Neural crest cell (in vitro differentiated cells): Measurements from ENCODE around the gene SLC39A7. TPM values are rescaled to one million over a fixed set of nuclear protein-coding genes. Genes with fewer than 3 reads are reported as not detected.

Experiments used
- DNase-seq: peaks from one replicate; pipeline ENCODE4 v3.0.0; 2021; ENCODE audit warnings: low read depth, mixed read lengths, low spot score
- H3K27ac Mint-ChIP-seq: one replicate; pipeline ENCODE4 v1.8.0; 2021; ENCODE audit warnings: mild to moderate bottlenecking, mixed read lengths; ENCODE audit not compliant: unreplicated experiment
- H3K27me3 Mint-ChIP-seq: 2 replicates; pipeline ENCODE4 v1.8.0; 2021; ENCODE audit warnings: low read depth, mild to moderate bottlenecking, mixed read lengths
- H3K36me3 Mint-ChIP-seq: 2 replicates; pipeline ENCODE4 v1.8.0; 2021; ENCODE audit warnings: low read depth, mild to moderate bottlenecking, mixed read lengths
- H3K4me1 Mint-ChIP-seq: 2 replicates; pipeline ENCODE4 v1.8.0; 2021; ENCODE audit warnings: mixed read lengths
- H3K4me3 Mint-ChIP-seq: one replicate; pipeline ENCODE4 v1.8.0; 2021; ENCODE audit warnings: mild to moderate bottlenecking, mixed read lengths
- H3K9me3 Mint-ChIP-seq: 2 replicates; pipeline ENCODE4 v1.8.0; 2021; ENCODE audit warnings: mixed read lengths
- total RNA-seq: library from RNA; stranded (reverse); gene quantifications from 2 replicates; pipeline ENCODE4 v1.2.1, GENCODE V29; 2021
- TF ChIP-seq, protein P1 (sequence below): fragments of 200-600 bp; sonication (generic); conservative IDR thresholded peaks from 2 replicates; pipeline ENCODE4 v1.5.0; 2021; ENCODE audit warnings: antibody characterized with exemption, mild to moderate bottlenecking

The SLC39A7 gene
- total RNA-seq, 1 donor from 2014 or later = 103 TPM

DNA sequence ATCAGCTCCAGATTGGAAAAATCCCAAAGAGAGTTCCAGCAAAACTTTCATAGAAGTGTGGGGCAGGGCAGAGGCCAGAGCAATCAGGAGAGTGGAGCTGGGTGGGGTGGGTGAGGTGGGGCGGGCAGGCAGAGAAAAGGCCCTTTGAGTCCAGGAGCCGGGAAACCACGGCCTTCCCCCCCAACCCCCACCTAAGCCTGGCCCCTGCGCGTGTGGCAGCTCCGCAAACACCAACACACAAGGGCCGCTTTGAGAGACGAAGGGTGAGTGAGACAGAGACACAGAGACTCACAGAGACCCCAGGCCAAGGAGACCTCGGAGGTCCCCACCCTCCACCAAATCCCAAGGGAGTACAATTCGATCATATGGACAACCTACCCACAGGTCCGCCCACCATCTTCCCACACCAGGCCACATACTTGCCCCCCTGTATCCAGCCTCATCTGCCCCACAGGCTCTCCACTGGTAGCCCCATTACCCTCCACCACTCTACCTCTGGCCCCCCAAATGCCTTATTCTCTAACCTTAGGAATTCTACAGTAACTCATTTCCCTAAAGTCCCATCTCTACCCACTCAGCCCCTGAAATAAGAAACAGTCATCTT, 10.1 kb upstream of the SLC39A7 start:
- TF ChIP-seq, protein P1, sequence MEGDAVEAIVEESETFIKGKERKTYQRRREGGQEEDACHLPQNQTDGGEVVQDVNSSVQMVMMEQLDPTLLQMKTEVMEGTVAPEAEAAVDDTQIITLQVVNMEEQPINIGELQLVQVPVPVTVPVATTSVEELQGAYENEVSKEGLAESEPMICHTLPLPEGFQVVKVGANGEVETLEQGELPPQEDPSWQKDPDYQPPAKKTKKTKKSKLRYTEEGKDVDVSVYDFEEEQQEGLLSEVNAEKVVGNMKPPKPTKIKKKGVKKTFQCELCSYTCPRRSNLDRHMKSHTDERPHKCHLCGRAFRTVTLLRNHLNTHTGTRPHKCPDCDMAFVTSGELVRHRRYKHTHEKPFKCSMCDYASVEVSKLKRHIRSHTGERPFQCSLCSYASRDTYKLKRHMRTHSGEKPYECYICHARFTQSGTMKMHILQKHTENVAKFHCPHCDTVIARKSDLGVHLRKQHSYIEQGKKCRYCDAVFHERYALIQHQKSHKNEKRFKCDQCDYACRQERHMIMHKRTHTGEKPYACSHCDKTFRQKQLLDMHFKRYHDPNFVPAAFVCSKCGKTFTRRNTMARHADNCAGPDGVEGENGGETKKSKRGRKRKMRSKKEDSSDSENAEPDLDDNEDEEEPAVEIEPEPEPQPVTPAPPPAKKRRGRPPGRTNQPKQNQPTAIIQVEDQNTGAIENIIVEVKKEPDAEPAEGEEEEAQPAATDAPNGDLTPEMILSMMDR = no peak
- peaks cover 40% of the 10 kb centered on the region for H3K4me1 Mint-ChIP-seq
- H3K36me3 Mint-ChIP-seq = peaks cover 11% of the 10 kb centered on the region
- H3K9me3 Mint-ChIP-seq = no peaks in the 10 kb centered on the region
- peaks cover 53% of the 10 kb centered on the region for H3K27me3 Mint-ChIP-seq
- H3K4me3 Mint-ChIP-seq = peak overlapping the region; percentile 31
- no peak overlapping the region for H3K27ac Mint-ChIP-seq
- DNase-seq = no peak

DNA sequence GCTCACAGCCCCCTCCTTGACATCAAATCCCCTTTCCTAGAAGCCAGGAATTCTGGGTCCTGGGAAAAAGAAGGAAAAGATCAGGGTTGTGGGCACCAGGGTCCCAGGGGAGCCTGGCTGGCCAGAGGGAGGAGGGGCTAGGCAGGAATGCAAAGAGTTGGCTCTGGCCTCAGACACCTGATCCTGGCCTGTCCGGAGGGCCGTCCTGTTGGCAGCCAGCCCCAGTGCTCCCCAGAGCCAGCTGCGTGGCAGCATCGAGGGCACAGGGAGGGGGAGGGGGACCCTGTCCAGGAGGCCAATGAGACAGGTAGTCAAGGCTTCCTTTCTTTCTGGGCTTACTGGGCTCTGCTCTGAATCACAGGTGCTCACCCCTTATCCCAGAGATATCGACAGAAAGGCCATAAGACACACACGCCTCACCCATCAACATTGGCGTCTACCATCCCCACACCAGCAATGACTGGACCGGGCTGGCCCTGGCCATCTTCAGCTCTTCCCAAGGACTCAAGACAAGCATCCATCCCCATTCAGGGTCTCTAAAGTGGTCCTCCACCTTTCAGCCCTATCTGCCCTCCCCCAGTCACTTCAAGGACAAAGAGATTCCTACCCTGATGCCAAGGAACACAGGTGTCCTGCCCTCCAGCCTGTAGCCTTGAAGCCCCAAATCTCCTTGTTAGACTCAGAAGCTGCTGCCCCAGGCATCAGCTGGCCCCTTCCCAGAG, 9.1 kb upstream of the SLC39A7 start:
- no peak for DNase-seq
- Mint-ChIP-seq H3K9me3 (no peaks in the 10 kb centered on the region), H3K4me1 (peaks cover 50% of the 10 kb centered on the region), H3K27ac (no peak overlapping the region), H3K27me3 (peaks cover 52% of the 10 kb centered on the region), H3K4me3 (peak overlapping the region; percentile 72), H3K36me3 (peaks cover 15% of the 10 kb centered on the region)
- TF ChIP-seq, protein P1 = no peak

DNA sequence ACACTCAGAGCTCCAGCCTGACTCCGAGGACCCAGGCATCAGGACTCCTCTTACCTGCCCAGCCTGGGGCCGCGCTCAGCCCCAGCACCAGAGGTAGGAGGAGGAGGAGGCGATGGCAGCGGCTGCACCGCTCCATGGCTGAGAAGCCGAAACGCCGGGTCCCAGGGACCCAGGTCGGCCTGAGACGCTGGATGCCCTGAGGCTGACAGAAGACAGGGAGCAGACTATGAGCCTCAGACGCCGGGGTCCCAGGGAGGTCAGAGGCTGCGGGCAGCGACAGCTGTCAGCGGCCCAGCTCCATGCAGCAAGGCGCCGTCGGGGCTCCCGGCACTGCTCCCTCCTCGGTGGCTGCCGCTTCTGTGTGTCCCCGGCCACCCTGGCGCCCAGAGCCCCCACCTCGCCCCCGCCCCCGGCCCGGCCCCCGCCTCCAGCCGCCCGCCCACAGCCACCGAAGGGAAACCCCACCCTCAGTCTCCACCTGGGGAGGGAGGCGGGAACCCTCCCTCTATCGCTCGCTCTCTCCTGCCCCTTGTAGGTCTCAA, 8.5 kb upstream of the SLC39A7 start, which contains the start of gene COL11A2:
COL11A2 (minus strand) TSS at position 363 of the 542 bp plus-strand sequence; CDS start at position 136, 227 bp downstream.
- peaks cover 55% of the 10 kb centered on the region for H3K4me1 Mint-ChIP-seq
- H3K4me3 Mint-ChIP-seq = peak within 1 kb of the TSS; percentile 84
- peaks cover 15% of the 10 kb centered on the region for H3K36me3 Mint-ChIP-seq
- TF ChIP-seq, protein P1 = no peak
- peak; percentile 36 for DNase-seq
- H3K27ac Mint-ChIP-seq = no peak within 1 kb of the TSS
- H3K27me3 Mint-ChIP-seq = peaks cover 48% of the 10 kb centered on the region
- no peaks in the 10 kb centered on the region for H3K9me3 Mint-ChIP-seq

DNA sequence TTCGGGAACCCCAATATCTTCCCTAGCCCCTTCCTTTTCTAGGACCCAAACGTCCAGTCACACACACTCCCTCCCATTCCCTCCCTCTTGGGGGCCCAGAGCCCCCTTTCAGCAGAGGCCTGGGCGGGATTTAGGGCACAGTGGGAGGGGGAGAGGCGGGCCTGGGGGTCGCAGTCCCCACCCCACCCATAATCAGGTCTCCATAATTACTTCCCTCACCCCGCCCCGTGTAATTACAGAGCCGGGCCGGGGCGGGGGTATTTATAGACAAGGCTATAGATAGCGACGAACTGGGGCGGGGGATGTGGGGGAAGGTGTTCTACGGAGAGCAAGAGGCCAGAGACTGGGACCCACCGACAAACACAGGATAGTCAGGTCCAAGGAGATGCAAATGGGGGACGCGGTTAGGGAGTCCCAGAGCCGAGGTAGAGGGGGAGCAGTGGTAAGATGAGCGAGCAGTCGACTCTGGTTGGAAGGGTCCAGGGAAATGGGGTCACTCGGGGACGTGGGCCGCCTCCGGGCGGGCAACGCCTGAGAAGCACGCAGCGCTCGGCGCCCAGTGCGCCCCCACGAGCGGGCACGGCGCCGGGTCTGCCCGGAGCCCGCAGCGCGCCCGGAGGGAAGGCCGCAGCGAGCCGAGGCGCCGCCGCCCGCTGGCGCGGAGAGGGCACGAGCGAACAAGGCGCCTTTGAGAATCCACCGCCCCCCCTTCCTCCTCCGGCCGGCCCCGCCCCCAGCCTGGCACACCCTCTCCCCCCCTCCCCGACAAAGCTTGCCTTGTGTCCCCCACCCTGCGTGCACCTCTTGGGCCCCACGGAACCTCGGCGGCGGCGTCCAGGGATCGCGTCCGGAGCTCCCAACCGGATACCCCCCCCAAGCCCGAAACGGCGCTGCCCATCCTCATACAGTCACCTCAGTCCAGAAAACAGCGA, 7.7 kb upstream of the SLC39A7 start:
- H3K4me1 Mint-ChIP-seq = peaks cover 62% of the 10 kb centered on the region
- DNase-seq = peak; percentile 37
- H3K4me3 Mint-ChIP-seq = peak overlapping the region; percentile 84
- TF ChIP-seq, protein P1 = no peak
- no peaks in the 10 kb centered on the region for H3K9me3 Mint-ChIP-seq
- peaks cover 43% of the 10 kb centered on the region for H3K27me3 Mint-ChIP-seq
- peaks cover 15% of the 10 kb centered on the region for H3K36me3 Mint-ChIP-seq
- no peak overlapping the region for H3K27ac Mint-ChIP-seq

DNA sequence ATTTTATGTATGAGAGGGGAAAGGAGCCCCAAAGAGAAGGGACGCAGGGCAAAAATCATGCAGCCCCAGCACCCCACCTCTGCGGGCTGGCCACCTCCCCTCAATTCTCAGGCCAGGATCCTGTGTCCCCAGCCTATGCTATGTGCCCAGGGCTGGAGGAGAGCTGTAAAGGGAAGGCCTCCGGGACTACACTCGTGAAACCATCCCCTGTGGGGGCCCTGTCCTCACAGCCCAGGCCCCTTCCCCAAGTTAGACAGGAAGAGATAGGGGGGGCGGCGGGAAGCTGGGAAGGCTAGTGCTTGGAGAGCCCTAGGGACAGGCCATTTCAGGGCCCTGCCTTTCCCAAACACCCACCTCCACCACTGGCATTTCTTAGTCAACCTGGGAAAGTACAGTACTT, 7.0 kb upstream of the SLC39A7 start:
- no peak for DNase-seq
- no peak overlapping the region for H3K27ac Mint-ChIP-seq

More for the DNA sequence above, 7.0 kb upstream of the SLC39A7 start:
- Mint-ChIP-seq H3K36me3 (peaks cover 15% of the 10 kb centered on the region), H3K4me1 (peaks cover 69% of the 10 kb centered on the region), H3K9me3 (no peaks in the 10 kb centered on the region), H3K27me3 (peaks cover 38% of the 10 kb centered on the region), H3K4me3 (peak overlapping the region; percentile 80)
- TF ChIP-seq, protein P1 = no peak
